BJ (cell line): ENCODE data around the gene ROR1. TPM values are rescaled to one million over a fixed set of nuclear protein-coding genes. Genes with fewer than 3 reads are reported as not detected.

ENCODE experiments used
- CTCF ChIA-PET: fragments of 350-600 bp; formaldehyde crosslinking; extraction: SDS; loops from one replicate; lab custom pipeline; 2021; ENCODE audit warnings: antibody characterized with exemption, inconsistent platforms; lab: Yijun Ruan, JAX
- POLR2A ChIA-PET: fragments of 300-600 bp; sonication (Branson Sonifier 250); formaldehyde crosslinking; extraction: SDS; loops from one replicate; lab custom pipeline; 2021; ENCODE audit warnings: antibody characterized with exemption; lab: Charles Lee
- DNase-seq: peaks from one replicate; pipeline ENCODE4 v3.0.0-alpha.2; 2011; ENCODE audit warnings: low read depth
- H3K27me3 ChIP-seq: 2 replicates; pipeline ENCODE4 v1.6.0; 2011; ENCODE audit warnings: low read length; ENCODE audit not compliant: control insufficient read depth, insufficient read depth
- H3K36me3 ChIP-seq: 2 replicates; pipeline ENCODE4 v1.5.1; 2011; ENCODE audit warnings: low read length; ENCODE audit not compliant: control insufficient read depth, insufficient read depth
- H3K4me3 ChIP-seq: 2 replicates; pipeline ENCODE4 v1.5.1; 2011; ENCODE audit warnings: low read depth, mild to moderate bottlenecking, control low read depth, low read length
- polyA plus RNA-seq: library from polyadenylated mRNA; depleted of rRNA; stranded (reverse); fragments of >200 nt; gene quantifications from 2 replicates; pipeline ENCODE4 v1.2.3, GENCODE V29; 2011
- TF ChIP-seq, protein P1 (sequence below): IDR thresholded peaks from 2 replicates; pipeline ENCODE4 v1.5.1; 2011; ENCODE audit warnings: low read depth, mild to moderate bottlenecking, control low read depth, inconsistent platforms, low read length, moderate library complexity; ENCODE audit not compliant: insufficient read depth

ROR1 gene
- polyA plus RNA-seq, 1 experiment, result 4.6 TPM

DNA sequence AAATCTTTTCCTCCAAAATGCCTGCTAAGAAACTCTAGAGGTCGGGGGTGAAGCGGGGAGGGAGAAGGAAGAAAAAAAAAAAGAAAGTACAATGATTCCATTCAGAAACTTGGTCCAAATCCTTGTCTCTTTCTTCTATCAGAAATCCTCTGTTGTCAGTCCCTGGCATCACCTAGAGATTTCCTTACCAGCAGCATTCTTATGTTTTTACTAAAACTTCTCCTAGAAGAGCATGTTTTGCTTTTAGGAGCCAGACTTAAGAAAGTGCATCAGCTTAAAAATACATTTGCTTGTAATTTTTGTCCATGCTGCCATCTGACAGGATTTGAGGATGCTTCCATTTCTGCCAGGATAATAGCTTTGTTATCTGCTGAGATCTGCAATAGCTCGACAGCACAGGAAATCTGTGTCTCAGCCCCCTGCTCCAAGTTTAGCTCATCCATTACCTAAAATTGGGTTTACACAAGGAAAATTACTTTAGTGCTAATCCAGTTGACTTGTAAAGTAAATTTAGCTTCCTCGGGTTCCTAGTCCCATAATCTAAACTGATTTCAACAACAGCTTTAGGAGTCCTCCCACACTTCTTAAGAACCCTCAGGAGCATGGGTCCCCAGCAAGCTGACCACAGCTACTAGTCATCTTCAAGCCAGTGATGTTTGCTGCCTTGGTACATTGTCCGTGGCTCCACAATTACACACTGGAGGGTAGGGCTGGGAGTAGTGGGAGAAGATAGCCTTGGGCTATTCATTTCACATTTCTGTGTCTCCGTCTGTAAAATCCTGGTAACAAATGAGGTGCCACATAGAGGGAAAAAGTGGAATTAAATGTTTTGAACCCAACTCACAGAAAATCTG, 337.3 kb downstream of the ROR1 start:
- TF ChIP-seq, protein P1, sequence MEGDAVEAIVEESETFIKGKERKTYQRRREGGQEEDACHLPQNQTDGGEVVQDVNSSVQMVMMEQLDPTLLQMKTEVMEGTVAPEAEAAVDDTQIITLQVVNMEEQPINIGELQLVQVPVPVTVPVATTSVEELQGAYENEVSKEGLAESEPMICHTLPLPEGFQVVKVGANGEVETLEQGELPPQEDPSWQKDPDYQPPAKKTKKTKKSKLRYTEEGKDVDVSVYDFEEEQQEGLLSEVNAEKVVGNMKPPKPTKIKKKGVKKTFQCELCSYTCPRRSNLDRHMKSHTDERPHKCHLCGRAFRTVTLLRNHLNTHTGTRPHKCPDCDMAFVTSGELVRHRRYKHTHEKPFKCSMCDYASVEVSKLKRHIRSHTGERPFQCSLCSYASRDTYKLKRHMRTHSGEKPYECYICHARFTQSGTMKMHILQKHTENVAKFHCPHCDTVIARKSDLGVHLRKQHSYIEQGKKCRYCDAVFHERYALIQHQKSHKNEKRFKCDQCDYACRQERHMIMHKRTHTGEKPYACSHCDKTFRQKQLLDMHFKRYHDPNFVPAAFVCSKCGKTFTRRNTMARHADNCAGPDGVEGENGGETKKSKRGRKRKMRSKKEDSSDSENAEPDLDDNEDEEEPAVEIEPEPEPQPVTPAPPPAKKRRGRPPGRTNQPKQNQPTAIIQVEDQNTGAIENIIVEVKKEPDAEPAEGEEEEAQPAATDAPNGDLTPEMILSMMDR, result no peak
- no peak for DNase-seq
- Histone ChIP-seq H3K27me3 (no peaks in the 10 kb centered on the region), H3K4me3 (no peak overlapping the region), H3K36me3 (no peaks in the 10 kb centered on the region)
- ChIA-PET CTCF (interaction anchor here (0.7 to 1.8 kb wide), 5 partner anchors 26 to 437 kb away, joined by 3 to 6 read pairs (median 3); no protein-coding TSS in a partner anchor), POLR2A (interaction anchor here (0.5 kb wide), 1 partner anchor 199 kb away, joined by 7 read pairs; no protein-coding TSS in a partner anchor)

DNA sequence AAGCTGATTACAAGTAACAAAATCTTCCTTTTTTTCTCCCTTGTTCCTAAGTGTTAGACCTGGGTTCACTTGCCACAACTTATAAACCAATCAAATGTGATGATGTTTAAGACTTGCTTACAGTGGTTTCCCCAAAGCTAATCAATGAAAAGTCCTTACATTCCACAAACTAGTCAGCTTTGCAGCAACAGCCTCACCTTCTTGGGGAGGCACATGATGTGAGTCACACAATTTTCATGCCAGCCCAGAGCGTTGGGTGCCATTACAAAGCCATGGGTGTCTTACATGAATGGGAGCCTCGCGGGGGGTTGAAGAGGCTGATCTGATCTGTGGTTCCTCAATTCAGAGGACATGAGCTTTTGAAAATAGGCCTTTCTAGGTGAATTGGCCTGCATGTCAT, 338.0 kb downstream of the ROR1 start:
- Histone ChIP-seq H3K27me3 (no peaks in the 10 kb centered on the region), H3K36me3 (no peaks in the 10 kb centered on the region), H3K4me3 (no peak overlapping the region)
- POLR2A ChIA-PET, result no interaction called here
- TF ChIP-seq, protein P1, result no peak
- CTCF ChIA-PET, result interaction anchor here (0.7 to 1.8 kb wide), 5 partner anchors 25 to 438 kb away, joined by 3 to 6 read pairs (median 3); no protein-coding TSS in a partner anchor
- no peak for DNase-seq

DNA sequence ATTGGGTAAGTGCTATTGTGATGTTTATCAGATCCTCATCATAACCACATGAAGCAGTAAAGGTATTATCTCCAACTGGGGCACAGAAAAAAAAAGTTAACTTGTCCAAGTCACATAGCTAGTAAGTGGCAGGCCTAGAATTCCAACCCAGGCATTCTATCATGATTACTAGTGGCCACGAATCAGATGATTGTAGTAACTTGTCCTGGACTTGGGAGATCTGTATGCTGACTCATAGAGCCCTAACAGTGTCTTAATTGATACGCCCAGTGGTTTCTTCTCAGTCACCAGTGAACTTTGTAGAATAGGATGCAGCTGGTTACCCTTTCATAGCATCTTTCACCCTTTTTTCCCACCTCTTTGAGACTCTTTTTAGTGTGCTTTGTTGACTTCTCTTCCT, 338.5 kb downstream of the ROR1 start:
- Histone ChIP-seq H3K27me3 (no peaks in the 10 kb centered on the region), H3K4me3 (no peak overlapping the region), H3K36me3 (no peaks in the 10 kb centered on the region)
- DNase-seq, result peak; percentile 36
- ChIA-PET CTCF (interaction anchor here (1.0 to 1.6 kb wide), 2 partner anchors 421 to 438 kb away, joined by 3 to 5 read pairs; no protein-coding TSS in a partner anchor), POLR2A (no interaction called here)
- TF ChIP-seq, protein P1, result no peak

DNA sequence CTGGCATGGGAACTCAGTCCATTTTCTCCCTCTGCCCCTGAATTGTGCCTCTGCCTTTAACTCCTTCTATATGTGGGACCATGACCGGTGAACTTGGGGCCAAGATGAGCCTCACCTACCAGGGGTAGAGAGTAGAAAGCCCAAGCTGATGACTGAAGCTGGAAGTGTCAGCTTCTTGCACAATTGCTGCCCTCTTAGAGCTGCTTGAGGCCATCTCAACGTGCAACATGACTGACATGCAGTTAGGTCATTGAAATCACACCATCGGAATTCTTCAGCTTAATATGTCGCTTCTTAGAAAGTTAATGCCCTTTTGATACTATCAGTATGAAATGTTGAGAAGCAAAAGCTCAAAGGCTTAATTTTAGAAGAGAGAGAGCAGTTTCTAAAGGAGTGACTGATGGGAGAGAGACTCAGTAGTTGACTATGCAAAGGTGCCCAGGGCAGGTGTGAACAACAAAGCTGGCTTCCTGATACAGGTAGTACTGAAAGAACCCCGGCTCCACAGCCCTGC, 340.3 kb downstream of the ROR1 start:
- TF ChIP-seq, protein P1, result no peak
- no peaks in the 10 kb centered on the region for H3K27me3 ChIP-seq
- H3K4me3 ChIP-seq, result no peak overlapping the region
- H3K36me3 ChIP-seq, result no peaks in the 10 kb centered on the region
- CTCF ChIA-PET, result interaction anchor here (1.1 kb wide), 1 partner anchor 57 kb away, joined by 3 read pairs; no protein-coding TSS in a partner anchor
- DNase-seq, result no peak
- POLR2A ChIA-PET, result no interaction called here

DNA sequence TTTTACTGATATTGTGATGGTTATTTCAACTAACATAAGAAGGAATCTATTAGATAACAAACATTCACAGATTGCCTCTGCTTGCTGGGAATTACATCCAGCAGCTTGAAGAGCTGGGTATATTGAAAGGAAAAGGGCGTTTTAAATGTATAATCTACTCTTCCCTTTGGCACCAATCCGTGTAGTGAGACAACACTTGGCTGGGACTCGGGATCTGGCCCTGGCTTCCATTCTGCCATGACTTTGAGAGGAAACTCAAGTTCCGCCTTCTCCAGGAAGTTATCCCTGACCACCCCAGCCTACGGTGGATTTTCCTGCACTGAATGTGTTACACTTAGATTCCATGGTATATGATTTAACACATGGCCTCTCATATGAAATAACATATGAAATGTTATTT, 342.7 kb downstream of the ROR1 start:
- Histone ChIP-seq H3K36me3 (no peaks in the 10 kb centered on the region), H3K4me3 (no peak overlapping the region), H3K27me3 (no peaks in the 10 kb centered on the region)
- POLR2A ChIA-PET, result no interaction called here
- DNase-seq, result no peak
- TF ChIP-seq, protein P1, result no peak
- CTCF ChIA-PET, result interaction anchor here (1.4 kb wide), 1 partner anchor 21 kb away, joined by 4 read pairs; no protein-coding TSS in a partner anchor
